NCI-H1048 (cell line): ENCODE results near the gene CCR6.
"Not testable (repeated sequence)": the region's sequence is repeated elsewhere in the genome, so short reads cannot be mapped to it uniquely, and the experiment has no call there.

Source experiments
- DNase-seq: peaks from one replicate; lab custom pipeline; 2025; lab: John Stamatoyannopoulos, UW

Gene CCR6

DNA sequence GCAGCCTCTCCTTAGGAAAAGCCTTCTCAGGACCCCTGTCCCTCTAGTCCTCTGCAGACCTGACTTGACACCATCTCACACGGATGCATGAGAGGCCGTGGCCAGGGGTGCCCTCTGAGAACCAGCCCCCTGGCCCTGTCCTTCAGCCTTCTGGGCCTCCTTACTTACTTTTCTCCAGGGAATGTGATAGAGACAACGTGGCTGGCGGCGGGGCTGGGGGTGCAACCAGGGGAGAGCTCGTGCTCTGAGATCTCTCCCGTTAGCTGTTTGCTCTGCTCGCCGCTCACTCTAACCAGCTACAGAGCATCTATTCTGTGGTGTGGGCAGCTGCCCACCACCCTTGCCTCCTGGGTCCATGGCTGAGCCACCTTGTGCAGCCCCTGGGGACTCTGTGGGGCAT is 20.1 kb downstream of the CCR6 start:
- DNase-seq: no peak

DNA sequence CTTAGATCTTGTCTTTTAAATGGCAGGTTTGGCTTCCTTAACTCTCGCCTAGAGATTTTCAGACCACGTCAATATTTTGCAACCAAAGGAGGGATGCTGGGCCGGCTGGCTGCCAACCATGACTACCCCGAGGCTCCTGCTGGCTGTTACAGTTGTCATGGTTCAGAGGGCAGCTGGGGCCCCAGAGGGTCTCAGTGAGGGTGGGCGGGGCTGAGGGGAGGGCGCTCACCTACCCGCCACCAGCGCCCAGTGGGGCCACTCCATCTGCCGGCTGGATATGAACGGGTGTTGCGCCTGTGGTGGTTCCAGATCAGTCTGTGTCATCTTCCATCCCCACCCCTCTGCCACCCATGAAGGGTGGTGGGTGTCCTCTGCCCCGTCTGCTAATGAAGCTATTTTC is 22.6 kb downstream of the CCR6 start:
- DNase-seq: no peak

DNA sequence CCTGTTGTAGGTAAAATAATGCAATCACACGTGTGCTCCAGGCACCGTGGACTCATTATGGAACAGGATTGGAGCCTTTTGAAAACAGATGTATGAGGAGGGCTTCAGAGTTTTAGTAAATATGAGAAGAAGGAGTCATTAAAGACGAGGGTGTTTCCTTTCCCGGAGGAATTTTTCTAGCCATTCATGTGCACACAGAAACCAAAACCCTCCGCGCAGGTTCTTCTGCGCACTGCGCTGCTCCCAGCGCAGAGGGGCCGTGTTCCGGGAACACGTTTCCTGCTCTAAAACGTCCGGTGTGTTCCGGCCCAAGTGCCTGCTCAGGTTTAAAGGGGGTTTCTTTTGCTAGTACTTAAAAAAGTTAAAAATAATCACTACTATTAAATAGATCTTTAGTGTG is 23.2 kb downstream of the CCR6 start:
- DNase-seq: no peak

DNA sequence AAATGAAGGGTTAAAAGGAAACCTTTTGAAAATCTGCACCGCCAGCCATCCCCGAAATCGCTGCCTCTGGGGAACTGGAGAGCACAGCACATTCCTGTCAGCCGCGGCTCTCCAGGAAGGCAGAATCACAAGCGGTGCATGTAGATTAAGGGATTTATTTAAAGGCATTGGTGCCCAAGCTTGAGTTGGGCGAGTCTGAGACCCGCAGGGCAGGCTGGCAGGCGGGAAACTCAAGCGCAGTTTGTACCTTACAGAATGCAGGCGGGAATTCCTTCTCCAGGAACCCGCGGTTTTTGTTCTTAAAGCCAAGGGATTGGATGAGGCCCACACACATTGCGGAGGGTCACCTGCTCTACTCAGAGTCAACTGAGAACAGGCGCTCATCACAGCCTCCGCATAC is 24.1 kb downstream of the CCR6 start:
- DNase-seq: no peak

DNA sequence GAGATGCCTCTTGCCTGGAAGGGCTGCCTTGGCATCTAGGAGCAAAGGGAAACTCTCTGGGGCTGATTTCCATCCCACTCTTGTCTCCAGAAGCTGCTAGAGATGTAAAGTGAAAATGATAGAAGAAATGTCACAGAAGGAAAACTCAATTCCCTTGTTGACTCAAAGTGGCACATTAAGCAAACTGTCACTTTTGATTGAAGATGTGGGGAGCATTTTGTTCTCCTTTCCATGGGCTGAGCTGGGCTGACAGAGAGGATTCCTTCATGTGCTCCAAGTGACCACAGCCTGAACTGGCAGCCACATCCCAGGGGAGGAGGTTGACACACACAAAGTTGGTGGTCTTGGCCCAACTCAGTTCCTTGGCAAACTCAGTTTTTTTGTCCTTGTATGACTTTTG is 25.1 kb downstream of the CCR6 start:
- no peak for DNase-seq

DNA sequence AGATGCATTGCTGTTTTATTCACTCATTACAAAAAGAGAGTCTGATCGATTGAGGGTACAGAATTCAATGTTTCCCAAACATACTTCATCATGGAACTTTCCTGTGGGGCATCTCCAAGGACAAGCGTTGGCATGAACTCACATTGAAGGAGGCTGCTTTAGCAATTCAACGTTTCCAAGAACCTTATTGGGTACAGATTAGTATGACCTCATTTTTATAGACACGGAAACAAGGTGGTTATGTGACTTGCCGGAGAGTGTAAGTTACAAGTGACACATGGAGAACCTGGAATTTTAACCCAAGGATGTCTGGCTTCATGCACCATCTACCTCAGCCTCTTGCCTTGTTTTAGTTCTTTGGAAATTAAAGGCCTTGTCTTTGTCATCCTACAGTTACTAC is 26.1 kb downstream of the CCR6 start:
- no peak for DNase-seq

DNA sequence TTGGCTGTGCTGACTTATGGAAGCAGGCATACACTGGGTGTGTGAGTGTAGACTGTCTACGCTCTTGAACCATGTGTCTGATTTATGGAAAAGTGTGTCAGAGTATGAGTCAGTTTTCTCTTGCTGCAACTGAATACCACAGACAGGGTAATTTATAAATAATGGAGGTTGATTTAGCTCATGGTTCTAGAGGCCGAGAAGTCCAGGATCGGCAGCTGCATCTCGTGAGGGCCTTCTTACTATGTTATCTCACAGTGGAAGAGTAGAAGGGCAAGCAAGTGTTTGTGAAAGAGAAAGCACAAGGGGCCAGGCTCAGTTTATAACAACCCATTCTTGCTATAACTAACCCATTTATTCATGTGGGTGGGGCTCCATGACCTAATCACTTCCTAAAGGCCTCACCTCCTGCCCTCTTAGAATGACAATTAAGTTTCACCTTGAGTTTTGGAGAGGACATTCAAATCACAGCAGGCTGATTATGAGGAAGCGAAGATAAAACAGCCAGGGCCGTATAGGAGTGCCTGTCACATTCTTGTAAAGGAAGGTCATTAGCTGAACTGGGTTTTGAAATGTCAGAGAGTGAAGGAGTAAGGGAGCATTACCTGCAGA is 28.1 kb downstream of the CCR6 start:
- no peak for DNase-seq

DNA sequence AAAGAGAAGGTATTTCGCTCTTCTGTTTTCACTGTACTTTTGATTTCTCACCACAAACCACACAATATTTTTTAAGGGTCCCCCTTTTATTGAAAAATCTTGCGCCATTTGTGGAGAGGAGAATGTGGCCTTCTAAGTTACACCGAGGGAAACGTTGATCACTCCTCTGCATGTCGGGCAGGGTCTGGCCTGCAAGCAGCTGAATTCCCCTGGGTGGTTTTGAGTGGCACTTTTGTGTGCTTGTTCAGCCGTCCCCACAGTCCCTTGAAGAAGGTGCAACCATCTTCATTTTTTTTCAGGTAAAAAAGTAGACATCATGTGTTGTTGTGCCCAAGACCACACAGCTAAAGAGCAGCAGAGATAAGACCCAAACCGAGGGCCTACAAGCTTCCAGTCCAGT is 28.8 kb downstream of the CCR6 start:
- DNase-seq: no peak

DNA sequence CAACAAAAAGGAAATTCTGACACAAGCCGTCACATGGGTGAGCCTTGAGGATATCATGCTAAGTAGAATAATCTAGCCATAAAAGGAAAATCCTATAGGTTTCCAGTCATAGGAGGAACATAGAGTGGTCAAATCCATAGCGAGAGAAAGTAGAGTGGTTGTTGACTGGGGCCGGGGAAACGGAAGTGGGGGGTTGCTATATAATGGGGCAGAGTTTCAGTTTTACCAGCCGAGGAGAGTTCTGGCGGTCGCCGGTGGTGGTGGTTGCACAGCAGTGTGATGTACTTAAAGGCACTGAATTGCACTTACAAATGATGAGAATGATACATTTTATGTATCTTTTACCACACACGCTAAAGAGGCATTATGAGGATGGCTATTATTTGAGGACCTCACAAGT is 30.0 kb downstream of the CCR6 start:
- no peak for DNase-seq

DNA sequence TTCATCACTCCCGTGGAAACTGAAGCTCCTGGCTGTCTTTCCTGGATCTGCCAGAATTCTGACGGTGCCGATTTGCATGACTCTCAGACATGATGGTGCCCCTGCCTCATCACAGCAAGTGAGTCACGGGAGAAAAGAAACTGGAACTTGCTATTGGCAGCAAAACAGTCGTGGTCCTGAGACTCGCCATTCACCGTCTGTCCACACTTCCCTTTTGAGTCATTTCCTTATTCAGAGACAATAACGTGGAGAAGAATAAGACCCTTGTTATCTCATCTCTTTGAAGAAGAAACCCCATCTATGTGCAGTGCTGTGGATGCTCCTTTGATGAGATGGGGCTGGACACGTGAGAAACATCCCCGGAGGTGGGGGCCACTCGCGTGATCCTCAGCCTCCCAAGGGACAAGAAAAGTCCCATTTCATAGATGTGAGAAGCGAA is 30.6 kb downstream of the CCR6 start:
- DNase-seq: no peak

DNA sequence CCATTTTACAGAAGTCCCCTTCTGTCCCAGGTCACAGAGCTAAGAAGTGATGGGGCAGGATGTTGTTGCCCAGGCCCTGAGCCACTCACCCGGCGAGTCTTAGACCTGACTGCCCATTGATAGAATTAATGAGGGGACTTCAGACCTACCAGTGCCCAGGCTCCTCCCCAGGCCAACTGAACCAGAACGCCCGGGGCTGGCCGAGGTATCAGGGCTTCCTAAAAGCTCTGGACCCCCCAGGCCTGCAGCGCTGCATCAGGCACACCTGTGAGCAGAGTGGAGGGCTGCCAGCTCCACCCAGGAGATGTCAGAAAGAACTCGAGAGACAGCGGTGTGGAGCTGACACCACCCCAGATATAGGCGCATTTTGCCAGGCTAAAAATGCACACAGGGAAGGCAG is 31.4 kb downstream of the CCR6 start:
- DNase-seq: no peak

DNA sequence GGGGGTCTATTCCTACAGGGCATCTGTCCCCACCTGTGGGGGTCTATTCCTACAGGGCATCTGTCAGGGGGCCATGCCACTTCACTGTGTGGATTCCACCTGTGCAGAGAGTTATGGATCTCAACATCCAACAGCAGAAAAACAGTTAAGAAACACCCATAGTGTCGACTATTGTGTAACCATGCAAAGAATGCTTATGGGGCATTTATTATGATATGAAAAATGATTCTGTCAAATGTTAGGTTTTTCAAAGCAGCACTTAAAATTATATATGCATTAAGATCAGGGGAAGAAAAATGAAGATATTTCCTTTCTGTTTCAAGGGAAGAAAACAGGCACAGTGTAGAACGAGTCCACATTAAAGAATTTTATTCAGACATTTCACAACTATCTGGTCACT is 32.0 kb downstream of the CCR6 start:
- DNase-seq: no peak

DNA sequence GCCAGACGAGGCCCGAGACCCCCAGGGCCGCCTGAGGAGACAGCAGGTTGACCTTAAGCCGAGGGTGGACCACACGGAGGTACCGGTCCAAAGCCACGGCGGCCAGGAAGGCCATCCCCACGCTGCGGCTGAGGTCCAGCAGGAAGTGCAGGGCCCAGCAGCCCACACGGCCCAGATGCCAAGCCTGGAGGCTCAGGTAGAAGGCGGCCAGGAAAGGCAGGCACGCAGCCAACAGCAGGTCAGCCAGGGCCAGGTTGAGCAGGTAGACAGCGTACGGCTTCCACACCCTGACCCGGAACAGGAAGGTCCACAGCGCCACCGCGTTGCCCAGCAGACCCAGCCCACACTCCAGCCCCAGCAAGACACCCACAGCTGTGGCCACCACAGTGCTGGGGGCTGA is 34.5 kb downstream of the CCR6 start:
- no peak for DNase-seq

DNA sequence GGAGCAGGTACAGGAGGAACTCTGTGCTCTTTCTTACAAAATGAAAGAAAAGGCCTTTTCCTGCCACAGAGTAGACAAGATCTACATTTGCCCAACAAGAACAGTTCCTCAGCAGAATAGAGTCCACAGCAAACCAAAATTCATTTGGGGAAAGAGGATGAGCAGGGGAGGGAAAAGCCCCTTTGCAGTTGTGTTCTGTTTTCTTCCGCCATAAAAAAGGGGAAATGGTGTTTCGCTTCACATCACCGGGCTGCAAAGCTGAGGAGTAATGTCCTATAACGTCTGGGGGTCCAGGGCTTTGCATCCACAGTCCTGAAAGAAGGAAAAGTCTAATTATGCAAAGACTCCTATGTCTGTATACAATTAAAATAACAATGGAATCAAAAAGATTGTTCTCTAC is 35.0 kb downstream of the CCR6 start, which contains the start of gene GPR31:
TSS of gene GPR31 (minus strand) at position 118 of the 400 bp plus-strand sequence. CDS start 149 bp downstream, outside the sequence.
- DNase-seq: no peak

DNA sequence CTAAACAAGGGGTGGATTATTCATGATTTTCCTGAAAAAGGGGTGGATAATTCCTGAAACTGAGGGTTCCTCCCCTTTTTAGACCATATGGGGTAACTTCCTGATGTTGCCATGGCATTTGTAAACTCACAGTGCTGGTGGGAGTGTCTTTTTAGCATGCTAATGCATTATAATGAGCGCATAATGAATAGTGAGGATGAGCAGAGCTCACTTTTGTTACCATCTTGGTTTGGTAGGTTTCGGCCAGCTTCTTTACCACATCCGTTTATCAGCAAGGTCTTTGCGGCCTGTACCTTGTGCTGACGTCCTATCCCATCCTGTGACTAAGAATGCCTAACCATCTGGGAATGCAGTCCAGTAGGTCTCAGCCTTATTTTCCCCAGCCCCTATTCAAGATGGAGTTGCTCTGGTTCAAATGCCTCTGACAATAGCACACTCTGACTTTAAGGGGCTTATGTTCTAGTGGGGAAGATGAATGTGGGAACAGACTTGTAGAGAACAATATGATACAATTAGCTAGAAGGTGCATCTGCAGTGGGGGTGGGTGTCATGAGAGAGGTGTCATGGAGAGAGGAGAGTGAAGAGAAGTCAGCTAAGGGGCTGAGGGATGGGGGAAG is 39.1 kb downstream of the CCR6 start:
- no peak for DNase-seq

DNA sequence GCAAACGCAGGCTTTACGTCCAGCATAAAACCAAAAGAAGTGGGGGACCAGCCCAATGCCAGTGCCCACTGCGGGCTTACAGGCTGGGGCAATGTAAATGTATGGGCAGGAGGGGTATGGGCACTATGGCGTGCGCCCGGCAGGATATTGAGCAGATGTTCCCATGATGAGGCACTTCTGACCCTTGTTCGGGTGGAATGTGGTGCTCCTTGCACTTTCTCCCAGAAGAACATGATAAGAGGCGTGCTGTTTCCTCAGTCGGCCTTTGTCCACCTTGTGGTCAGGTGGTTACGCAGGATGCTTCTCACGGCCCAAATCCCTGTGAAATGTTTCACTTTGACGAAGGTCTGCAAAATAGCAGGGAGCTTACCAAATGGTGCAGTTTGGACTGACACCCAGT is 39.7 kb downstream of the CCR6 start:
- no peak for DNase-seq

DNA sequence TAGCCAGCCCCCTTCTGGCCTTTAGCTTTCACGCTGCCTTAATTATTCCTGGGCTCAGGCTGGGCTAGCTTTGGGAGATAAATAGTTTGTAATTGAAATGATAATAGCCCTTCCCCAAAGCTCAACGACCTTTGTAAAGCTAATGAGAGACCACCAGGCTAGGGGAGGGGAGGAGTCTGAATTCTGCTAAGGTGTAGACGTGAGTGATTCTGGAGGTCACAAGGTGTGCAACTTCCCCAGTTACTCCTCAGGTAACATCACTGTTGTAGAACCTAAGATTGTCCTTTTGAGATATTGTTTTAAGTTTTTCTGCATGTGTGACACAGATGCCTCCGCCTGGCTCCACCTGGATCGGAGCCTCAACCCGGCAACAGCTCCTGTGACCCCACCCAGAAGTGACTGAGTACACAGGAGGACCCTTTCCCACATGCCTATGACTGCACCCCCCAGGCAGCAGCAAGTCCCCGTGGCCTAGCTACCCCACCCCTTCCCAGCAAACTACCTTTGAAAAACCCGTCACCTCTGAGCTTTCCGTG is 40.6 kb downstream of the CCR6 start:
- DNase-seq: no peak

DNA sequence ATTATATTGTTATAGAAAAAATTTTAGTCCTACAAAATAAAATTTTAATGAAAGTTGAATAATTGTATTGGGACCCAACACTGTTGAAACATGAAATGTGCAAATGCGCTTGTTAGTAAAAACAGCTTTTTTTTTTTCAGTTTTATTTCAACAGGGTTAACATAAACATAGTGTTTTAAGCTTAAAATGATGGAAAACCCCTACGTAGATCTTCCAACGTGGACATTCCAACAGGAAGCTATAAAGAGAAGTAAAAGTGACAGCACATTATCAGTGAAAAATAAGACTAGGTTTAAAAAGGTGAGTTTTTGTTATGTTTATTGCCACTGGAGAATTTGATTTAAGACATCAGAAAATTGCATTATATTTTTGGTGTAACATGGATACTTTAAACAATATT is 41.4 kb downstream of the CCR6 start:
- no peak for DNase-seq

DNA sequence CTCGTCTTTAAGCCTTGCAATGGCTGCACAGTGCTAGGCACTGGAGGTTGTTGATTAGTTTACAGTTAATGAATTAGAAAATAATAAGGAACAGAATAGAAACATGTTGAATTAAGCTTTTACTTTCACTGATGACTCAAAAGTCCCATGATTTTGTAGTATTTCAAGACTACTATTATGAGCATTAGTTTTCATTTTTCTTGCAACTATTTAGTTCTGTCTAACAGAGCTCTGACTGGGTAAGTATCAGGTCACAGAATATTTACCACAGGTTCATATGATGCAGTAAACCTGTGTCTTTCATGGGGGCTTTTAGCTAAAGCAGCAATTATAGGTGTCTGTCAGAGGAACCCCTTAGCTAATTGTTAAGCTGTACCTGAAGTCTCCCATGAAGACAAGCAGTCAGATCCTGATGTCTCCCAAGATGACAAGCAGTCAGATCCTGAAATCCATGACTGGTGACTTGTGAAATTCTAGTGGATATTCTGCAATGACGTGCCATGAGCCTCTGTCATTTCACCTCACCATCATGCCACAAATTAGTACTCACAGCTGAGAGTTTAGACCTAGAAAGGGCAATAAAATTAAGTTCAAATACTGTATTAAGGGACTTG is 43.1 kb downstream of the CCR6 start:
- DNase-seq: no peak

DNA sequence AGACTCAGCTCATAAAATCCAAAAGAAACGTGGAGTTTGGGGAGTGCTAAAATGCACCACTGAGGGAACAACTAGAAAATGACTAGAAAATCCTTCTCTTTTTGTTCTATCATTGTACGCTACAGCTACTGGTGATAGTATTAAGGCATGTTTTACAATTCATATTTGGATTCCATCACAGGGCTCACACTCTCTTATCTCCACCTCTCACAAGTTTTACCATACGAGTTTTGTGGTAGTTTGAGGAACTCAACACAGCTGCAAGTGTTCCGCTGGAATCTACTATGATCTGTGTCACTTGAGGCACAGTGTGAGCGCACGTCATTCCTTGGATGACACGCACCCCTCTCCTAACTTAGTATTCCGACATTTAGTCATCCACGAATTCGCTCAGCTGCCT is 44.8 kb downstream of the CCR6 start:
- DNase-seq: not testable (repeated sequence)

DNA sequence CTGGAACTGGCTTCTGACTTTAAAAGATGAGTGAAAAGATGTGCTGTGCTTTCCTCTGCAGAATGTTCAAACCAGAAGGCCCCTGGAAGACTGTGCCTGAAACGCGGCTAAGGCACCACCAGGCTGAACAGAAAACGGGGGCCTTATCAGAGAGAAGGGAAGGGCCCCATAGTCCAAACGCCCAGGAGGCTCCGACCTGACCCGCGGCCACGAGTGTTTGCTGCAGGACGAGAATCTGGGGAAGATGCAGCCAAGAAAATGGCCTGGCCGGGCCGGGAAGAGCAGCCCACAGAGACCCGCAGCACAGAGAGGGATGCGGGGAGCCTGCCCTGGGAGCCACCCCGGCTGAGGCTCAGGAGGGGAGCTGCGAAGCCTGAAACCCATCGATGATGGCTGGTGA is 45.4 kb downstream of the CCR6 start:
- DNase-seq: not testable (repeated sequence)

DNA sequence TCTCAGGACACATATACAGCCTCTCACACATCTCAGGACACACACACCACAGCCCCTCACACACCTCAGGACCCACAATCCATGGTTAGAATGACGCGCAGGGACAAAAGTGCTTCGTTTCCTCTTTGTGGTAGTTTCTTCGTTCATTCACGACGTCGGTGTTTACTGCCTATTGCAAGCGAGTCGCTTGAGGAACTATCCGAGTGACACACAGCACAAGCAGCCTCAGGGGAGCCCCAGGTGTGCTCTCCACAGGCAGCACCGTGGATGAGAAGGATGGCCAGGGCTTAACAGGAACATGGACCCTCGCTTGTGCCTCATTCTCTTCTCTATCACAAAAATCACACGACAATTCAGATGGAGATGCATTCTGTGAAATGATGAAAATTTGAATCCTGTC is 47.0 kb downstream of the CCR6 start:
- not testable (repeated sequence) for DNase-seq

DNA sequence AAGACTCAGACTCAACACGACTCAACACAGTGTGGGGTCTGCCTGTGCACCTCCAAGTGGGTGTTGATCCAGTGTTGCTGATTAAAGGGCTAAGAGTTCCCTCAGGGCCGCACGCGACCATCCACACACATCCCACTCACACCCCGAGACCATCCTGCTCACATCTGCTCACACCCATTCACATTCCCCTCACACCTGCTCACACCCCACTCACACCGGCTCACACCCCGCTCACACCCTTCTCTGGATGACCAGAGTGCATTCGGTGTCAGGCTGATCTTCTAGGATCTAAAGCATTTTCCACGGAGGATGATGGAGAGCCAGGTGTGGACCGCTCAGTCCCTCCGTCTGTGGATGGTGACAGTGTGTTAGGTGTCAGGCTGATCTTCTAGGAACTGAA is 48.4 kb downstream of the CCR6 start:
- not testable (repeated sequence) for DNase-seq
